HG02759 (cell line): ENCODE results near the gene MYCT1.

Experiments used
- ATAC-seq: cut with Tn5 transposase; IDR thresholded peaks from one replicate; pipeline ENCODE4 v1.9.1; 2021; ENCODE audit warnings: mild to moderate bottlenecking, moderate library complexity; ENCODE audit not compliant: unreplicated experiment

The MYCT1 gene

DNA sequence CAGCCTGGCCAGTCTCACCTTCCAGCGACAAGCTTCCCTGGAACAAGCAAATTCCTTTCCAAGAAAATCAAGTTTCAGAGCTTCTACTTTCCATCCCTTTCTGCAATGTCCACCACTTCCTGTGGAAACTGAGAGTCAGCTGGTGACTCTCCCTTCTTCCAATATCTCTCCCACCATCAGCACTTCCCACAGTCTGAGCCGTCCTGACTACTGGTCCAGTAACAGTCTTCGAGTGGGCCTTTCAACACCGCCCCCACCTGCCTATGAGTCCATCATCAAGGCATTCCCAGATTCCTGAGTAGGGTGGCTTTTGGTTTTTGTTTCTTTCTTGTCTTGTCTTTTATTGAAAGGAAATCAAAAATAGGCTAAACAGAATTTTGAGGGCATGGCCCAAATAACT, 24.3 kb downstream of the MYCT1 start:
- no peak for ATAC-seq

- ATAC-seq: no peak
Observed at GRCh38 chr6:152723398-152723797, 25.7 kb downstream of the MYCT1 start.

DNA sequence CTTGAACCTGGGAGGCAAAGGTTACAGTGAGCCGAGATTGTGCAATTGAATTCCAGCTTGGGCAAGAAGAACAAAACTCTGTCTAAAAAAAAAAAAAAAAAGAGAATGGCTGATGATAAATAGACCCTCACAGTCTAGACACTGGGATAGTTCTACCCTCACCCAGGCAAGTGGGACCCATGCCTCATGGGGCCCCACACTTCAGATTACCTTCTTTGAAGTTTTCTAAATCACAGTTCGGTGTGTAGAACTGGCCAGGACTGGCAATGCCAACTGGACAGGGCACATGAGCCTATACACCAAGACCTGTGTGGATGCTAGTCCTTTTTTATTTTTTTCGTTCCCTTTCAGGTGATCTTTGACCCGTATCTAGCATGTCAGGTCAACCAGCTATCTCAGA, 28.6 kb downstream of the MYCT1 start:
- no peak for ATAC-seq

DNA sequence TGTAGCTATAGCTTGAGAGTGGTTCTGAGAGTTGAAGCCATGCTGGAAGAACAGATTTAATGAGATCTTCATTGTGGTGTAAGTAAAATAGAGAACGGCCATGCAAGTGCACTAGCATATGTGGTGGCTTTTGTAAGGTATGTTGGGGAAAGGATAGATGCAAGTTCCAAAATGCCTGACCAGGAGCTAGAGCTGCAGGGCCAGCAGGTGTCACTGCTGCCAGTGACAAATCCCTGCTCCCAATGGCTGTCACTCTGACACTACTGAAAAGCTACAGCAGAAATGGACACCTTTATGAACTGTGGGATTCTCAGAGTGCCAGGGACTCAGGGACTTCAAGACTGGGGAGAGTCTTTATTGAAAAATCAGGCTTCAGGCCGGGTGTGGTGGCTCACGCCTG, 29.8 kb downstream of the MYCT1 start:
- no peak for ATAC-seq

GRCh38 chr6:152734630-152735029, 36.9 kb downstream of the MYCT1 start:
- no peak for ATAC-seq

DNA sequence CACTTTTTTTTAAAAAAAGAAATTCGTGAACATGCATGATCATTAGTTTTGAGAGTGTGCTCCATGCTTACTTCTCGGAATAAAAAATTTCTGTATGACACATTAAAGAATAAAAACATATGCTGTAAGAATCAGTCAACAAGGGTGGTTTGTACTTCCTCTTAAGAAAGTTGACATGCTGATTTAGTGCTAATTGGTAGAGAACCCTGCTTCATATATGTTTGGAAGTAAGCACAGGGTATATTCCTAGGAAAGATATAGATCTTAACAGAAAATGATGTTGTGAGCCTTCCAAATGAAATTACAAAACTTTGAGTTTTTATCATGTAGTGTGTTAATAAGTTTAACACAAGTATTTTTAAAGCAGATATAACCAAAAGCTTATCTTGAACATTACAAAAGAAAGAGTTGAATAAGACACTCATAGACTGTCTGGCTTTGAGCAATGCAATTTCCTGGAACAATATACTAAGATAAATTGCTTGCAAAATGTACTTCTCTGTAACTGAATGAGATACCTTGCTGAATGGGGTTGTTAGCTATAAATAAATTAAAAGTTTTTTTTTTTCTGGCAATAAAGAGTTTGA, 39.1 kb downstream of the MYCT1 start:
- ATAC-seq: no peak

GRCh38 chr6:152745509-152746171, 47.9 kb downstream of the MYCT1 start:
- no peak for ATAC-seq

GRCh38 chr6:152746172-152746553, 48.5 kb downstream of the MYCT1 start:
- ATAC-seq: no peak

- ATAC-seq: no peak
Observed at GRCh38 chr6:152748843-152749242, 51.1 kb downstream of the MYCT1 start.

DNA sequence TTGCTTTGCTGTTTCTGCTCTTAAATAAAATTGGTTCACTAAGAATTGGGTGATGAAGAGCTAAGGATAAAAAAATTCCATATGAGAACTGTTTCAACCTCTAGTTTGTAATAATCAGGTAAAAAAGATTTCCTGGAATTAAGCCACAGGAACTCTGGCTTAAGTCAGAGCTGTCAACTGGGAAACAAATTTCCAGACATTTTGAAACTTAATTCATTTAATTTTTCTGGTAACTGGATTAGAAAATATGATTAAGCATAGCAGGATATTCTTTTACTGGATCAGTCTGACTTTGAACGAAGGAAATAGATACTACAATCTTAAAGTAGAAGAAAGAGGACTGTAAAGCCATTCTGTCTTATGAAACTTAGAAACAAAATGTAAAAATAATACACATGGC, 51.6 kb downstream of the MYCT1 start:
- no peak for ATAC-seq

DNA sequence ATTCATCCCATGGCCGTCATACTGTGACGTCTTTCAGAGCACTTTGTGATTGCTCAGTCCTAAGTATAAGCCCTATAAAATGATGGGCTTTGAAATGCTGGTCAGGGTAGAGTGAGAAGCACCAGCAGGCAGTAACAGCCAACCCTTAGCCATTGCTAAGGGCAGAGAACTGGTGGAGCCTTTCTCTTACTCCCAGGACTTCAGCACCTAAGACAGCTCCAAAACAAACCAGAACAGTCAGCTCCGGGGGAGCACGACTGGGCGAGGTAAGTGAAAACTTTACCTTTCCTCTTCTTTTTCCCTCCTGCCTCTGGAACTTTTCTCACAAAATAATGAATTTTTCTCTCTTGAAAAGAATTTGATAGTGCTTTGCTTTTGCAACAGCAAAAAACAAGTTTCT, 53.0 kb downstream of the MYCT1 start, which contains the start of gene VIP:
Gene VIP, plus strand, starts transcription at position 104 of the 400 bp plus-strand sequence. CDS start 1,381 bp downstream, outside the sequence.
- no peak for ATAC-seq

- ATAC-seq: no peak
Observed at GRCh38 chr6:152765331-152765730, 67.6 kb downstream of the MYCT1 start.

DNA sequence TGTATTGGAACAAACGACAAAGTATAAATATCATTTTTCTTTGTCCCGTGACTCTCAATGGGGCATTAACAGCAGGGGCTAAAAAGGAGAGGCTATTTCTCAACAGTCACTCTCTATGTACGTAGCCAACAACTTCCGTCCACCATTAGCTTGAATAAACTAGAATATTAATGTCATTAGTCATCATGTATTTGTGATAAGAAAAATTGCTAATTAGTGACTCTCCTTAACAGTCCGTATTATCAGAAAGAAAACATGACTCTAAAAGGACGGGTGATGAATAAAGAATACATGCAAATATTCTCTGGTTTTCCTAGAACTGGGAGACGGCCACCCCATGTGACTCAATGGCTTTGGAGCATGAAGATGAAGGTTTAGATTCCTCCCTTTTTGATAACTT, 71.5 kb downstream of the MYCT1 start:
- no peak for ATAC-seq

DNA sequence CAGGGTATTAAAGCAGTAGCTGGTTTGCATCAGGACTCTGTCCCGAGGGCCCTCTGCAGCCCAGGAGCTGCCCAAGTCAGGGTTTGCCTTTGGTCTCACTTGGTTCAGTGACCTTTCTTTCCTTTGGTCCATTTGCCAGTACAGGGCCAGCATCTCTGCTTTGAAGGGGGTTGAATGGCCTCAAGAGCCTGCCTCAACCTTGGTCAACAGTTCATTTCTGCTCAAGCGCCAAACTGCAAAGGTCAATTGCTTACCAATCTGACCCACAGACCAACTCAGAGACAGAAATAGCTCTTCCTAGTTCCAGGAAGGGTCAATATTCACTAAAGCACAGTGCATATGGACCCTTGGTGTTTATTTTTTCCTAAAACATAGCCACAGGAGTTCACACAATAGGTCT, 72.3 kb downstream of the MYCT1 start:
- ATAC-seq: no peak

- ATAC-seq: no peak
Observed at GRCh38 chr6:152771061-152771687, 73.5 kb downstream of the MYCT1 start.
